ENCODE measurements around the gene NOA1. TPM values are rescaled to one million over a fixed set of nuclear protein-coding genes. Genes with fewer than 3 reads are reported as not detected.

NOA1 gene
- 9.5 TPM for total RNA-seq

DNA sequence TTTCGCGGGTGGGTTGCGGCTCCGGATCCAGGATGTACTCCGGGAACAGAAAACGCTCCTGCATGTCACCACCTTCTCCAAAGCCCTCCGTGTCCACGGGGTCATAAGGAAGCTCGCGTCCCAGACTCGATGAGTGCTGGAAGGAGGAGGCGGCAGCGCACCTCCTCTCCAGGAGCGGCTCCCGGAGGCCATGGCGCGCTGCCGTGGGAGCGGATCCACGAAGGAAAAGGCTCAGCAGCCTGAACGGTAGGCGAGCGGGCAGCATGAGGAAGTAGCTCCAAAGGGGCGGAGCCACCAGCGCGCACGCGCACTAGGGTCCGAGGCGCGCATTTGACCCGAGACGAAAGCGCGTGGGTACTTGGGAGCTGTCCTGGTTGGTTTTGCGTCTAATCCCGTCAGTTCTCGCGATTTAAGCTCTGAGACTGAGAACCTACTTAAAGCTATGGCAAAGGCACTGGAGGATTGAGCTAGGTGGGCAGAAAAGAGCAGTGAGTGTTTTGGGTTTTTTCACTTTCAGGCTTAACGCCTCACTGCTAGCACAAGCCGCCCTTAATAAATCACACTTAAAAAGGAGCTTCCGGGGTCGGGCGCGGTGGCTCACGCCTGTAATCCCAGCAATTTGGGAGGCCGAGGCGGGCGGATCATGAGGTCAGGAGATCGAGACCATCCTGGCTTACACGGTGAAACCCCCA, at the start of gene NOA1:
NOA1 (minus strand) TSS at position 286 of the 692 bp plus-strand sequence; CDS start at position 265, 21 bp downstream.
- intact Hi-C loops (cut with DNase I) = no loop called here
- peak; percentile 98 for DNase-seq (ENCODE audit: low spot score)

DNA sequence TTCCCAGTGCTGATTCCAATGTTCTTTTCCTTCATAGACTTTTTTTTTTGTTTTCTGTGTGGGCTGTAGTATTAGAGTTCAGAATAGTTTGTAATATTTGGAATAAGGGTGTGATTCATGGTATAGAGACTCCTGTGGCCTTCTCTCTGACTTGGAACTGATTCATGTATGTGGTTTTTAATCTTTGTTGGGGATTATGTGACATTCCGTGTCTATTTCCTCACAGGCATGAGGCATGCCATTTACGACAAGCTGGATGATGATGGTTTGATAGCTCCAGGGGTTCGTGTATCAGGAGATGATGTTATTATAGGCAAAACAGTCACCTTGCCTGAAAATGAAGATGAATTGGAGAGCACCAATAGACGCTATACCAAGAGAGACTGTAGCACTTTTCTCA, 45.7 kb upstream of the NOA1 start:
- ATAC-seq (no peak), DNase-seq (ENCODE audit: low spot score) (no peak)
- intact Hi-C loops (cut with DNase I) = no loop called here

More for the DNA sequence above, at the start of gene NOA1:
- ATAC-seq = peak; percentile 97

DNA sequence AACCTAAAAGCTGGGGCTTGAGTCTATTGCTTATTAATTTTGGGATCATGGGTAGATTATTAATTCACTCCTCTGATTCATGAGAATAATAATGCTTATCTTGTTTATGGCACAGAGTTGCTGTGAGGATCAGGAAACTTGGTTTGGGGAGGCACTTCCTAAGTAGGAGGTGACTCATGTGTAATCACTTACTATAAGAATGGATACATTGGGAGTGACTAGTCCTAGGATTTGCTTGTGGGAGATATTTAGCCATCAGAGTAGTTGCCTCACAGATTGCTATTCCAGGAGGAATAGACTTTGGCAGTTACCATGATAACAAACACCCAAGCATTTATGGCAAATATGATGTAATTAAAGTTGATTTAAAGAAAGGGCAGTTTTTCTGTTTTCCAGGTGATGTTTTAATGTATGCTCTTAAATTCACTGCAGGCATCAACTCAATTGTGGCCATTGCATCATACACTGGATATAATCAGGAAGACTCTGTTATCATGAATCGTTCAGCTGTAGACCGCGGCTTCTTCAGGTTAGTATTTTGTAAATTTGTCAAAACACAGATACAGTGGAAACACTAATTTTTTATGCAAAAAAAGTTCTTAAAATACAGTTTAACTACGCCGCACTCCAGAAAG, 43.2 kb upstream of the NOA1 start:
- ATAC-seq (no peak), DNase-seq (ENCODE audit: low spot score) (no peak)
- intact Hi-C loops (cut with DNase I) = no loop called here

DNA sequence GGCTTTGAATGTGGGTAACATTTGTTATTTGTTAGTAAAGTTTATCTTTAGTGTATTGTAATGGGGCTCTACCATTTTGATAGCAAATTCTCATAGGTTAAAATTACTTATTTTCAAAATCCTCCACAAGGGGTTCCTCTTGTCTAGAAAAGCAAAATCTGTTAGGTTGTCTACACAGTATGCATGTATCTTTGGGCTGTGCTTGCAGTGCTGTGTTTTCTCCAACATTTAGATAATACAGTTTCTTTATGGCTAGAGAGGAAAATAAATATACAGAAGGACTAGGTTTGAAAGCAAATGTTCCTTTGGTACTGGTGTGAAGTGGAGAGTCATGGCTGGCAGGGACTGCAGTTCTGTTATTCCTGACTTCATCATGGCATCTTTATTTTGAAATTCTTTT, 41.6 kb upstream of the NOA1 start:
- ATAC-seq (peak; percentile 44), DNase-seq (ENCODE audit: low spot score) (no peak)
- intact Hi-C loops (cut with DNase I) = no loop called here

DNA sequence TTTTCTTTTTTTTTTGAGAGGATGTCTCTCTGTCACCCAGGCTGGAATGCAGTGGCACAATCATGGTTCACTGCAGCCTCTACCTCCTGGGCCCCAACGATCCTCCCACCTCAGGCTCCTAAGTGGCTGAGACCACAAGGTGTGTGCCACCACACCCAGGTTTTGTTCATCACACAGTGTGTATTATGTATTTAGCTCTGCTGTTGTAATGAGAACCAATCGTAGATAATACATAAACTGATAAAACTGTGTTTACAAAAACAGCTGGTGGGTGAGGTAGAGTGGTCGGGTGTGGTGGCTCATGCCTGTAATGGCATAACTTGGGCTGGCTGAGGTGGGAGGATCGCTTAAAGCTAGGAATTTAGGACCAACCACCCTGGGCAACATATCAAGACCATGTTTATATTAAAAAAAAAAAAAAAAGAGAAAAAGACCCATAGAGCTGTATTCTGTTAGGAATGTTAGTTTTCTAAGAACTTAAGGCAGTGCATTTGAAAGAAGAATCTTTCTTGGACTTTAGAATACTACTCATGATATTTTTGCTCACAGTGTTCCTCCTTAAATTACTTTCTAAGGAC, 36.2 kb upstream of the NOA1 start:
- intact Hi-C loops (cut with DNase I) = no loop called here
- no peak for DNase-seq (ENCODE audit: low spot score)
- ATAC-seq = no peak

DNA sequence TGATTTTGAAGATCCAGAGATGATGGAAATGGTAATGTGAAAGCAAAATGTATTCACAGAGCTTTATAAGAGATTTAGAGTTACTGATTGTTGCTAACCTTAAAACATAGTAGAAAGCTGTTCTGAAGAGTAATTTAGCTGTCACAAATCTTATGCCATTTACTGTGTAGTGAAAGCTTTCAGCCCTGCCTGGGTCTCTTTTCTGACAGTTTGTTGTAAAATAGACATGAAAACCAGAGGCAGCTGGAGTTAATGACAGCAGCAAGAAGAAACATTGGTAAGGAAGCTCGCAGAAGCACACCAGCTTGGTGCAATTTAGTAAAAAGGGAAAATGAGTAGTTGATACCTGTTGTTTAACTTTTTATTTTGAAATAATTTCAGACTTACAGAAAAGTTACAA, 22.3 kb upstream of the NOA1 start:
- intact Hi-C loops (cut with DNase I) = no loop called here
- DNase-seq (ENCODE audit: low spot score) (no peak), ATAC-seq (no peak)

DNA sequence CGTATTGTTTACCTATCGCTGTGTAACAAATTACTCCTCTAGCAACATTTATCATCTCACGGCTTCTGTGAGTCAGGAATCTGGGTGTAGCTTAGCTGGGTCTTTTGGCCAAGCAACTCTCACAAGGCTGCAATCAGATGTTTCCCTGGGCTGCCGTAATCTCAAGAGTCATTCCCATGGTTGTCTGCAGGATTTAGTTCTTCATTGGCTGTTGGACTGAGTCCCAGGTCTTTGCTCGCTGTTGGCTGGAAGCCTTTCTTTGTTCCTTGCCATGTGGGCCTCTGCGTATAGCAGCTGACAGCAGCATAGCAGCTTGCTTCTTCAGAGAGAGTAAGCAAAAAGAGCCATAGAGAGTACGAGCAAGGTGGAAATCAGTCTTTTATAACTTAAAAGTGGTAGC, 18.1 kb upstream of the NOA1 start:
- DNase-seq (ENCODE audit: low spot score) = peak; percentile 70
- peak; percentile 96 for ATAC-seq
- intact Hi-C loops (cut with DNase I) = no loop called here

DNA sequence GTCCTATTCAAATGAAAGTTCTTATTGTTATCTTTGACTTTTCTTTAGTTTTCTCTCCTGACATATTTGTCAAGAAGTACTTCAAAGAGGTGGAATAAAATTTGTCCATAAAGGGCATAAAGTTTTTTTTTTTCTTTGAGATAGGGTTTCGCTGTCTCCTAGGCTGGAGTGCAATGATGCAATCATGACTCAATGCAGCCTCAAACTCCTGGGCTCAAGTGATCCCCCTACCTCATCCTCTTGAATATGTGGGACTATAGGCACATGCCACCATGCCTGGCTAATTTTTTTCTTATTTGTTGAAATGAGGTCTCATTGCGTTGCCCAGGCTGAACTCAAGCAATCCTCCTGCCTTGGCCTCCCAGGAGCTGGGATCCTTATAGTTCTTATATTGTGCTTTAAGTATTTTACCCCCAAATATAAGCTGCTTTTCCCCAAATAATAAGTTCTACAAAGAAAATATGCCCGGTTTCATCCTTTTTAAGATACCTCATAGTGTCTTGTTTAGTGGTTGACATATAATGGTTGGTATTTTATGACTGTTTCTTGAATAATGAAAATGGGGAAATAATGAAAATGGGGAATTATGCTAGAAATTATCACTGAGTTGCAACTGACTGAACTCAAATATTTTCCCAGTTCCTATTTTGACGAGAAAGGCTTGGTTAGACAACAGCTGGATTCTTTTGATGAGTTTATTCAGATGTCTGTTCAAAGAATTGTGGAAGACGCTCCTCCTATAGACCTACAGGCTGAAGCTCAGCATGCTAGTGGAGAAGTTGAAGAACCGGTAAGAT, 12.9 kb upstream of the NOA1 start:
- intact Hi-C loops (cut with DNase I) = no loop called here
- no peak for ATAC-seq
- no peak for DNase-seq (ENCODE audit: low spot score)

DNA sequence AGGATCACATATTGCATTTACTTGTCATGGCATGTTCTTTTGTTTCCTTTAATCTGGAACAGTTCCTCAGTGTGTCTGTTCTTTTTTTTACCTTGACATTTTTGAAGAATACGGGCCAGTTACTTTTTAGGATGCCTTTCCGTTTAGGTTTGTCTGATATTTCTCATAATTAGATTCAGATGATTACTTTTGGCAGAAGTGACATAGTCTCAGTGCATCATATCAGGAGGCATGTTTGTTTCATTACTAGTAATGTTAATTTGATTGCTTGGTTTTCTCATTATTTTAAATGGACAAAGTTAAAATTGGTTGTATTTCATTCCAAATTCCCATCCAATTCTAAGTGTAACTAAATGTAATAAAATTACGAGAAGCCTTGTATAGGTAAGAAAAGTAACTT, 9.5 kb upstream of the NOA1 start:
- DNase-seq (ENCODE audit: low spot score) = no peak
- ATAC-seq = no peak
- intact Hi-C loops (cut with DNase I) = no loop called here

DNA sequence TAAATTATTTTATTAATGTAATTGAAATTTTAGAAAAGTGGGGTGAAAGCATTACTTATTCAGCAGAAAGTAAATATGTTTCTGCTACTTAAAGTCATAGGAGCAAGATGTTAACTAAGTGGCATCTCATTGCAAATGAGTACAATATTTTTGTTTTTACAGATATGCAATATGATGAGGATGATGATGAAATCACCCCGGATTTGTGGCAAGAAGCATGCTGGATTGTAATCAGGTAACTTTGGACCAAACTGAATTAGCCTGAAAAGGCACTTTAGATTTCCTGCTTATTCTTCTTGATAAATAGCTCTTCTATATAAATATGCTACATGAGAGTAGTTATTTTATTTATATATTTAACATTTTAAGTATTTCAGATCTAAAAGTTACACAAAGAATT, 8.8 kb upstream of the NOA1 start:
- DNase-seq (ENCODE audit: low spot score) = no peak
- no peak for ATAC-seq
- intact Hi-C loops (cut with DNase I) = no loop called here

DNA sequence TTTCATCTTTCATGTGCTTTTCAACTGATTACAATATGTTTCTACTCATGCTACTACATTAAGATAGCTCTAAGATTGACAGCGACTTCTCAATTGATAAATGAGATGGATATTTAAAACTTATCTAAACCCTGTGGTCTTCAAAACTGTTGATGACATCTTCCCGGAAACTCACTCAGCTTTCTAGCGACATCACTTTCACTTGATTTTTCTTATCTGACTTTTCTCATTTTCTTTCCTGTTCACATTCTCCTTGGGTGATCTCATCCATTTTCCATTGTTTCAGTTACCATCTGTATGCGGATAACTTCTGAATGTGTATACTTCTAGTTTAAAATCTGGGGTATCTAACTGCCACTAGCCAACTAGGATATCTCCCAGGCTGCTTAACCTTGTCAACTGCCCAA, 4.4 kb upstream of the NOA1 start:
- intact Hi-C loops (cut with DNase I) = no loop called here
- DNase-seq (ENCODE audit: low spot score) (no peak), ATAC-seq (no peak)

DNA sequence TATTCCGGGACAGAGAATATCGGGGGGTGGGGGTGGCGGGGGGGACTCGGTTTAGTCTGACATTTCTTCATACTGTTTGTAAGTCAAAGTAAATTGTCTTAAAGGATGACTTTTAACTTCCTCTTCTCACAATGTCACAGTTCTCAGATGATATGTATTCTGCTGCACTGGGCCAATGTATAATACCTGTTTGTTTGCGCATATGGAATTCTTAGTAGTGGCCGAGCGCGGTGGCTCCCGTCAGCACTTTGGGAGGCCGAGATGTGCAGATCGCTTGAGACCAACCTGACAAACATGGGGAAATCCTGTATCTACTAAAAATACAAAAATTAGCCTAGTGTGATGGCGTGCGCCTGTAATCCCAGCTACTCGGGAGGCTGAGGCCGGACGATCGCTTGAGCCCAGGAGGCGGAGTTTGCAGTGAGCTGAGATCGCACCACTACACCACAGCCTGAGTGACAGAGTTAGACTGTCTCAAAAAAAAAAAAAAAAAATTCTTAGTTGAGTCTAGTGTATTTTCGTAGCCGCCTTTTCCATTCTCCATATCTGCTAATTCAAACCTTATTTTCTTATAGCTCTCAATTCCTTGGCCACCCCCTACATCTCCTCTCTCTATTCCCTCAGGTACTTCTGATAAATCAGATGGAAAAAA, 2.1 kb upstream of the NOA1 start:
- intact Hi-C loops (cut with DNase I) = no loop called here
- DNase-seq (ENCODE audit: low spot score) (no peak), ATAC-seq (no peak)

DNA sequence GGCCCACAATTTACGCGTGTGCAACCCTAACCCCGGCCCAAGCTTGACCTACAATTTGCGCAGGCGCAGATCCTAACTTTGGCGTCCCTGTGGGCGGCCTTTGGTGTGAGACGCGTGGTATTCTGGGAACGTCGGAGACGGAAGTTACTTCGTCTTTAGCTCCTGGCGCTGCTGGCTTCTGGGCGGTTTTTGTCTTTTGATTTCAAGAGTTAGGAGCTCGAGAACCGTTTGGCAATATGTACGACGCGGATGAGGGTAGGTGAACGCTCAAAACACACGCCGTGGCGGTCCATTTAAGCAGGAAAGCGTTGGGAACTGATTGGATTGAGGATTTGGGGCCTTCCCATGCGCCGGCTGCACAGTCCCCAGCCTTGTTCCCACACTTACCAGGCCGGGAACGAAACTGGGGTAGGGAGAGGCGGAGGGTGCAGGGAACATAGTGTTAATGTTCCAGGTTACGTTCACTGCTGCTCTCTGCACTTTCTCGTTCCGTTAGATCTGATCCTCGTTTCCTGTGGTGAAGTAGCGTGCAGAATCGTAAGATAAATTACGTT, 1.4 kb upstream of the NOA1 start, which contains the start of gene POLR2B:
POLR2B (plus strand) TSS at position 147 of the 554 bp plus-strand sequence; CDS start at position 237, 90 bp downstream.
- ATAC-seq = peak; percentile 94
- intact Hi-C loops (cut with DNase I) = no loop called here
- peak; percentile 96 for DNase-seq (ENCODE audit: low spot score)

DNA sequence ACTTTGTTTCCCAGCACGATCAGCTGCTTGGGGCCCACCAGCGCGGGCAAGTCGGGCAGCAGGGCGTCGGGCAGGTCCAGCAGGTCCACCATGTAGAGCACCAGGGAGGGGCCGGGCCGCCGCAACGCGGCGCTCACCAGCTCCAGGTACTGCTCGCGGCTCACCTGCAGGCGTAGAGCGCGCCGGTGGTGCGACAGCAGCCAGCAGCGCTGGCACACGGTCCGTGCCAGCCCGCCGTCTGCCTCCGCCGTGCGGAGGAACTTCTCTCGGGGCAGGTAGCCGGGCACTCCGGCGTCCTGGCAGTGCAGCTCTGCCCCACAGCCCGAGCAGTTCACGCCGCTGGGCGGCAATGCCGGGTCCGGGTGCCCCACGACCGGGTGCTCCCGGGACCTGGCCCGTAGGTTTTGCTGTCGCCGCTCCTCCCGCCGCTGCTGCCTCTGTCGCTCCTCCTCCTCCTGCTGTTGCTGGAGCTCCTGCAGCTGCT, 527 bp downstream of the NOA1 start:
- intact Hi-C loops (cut with DNase I) = no loop called here
- DNase-seq (ENCODE audit: low spot score) = no peak
- peak; percentile 26 for ATAC-seq

DNA sequence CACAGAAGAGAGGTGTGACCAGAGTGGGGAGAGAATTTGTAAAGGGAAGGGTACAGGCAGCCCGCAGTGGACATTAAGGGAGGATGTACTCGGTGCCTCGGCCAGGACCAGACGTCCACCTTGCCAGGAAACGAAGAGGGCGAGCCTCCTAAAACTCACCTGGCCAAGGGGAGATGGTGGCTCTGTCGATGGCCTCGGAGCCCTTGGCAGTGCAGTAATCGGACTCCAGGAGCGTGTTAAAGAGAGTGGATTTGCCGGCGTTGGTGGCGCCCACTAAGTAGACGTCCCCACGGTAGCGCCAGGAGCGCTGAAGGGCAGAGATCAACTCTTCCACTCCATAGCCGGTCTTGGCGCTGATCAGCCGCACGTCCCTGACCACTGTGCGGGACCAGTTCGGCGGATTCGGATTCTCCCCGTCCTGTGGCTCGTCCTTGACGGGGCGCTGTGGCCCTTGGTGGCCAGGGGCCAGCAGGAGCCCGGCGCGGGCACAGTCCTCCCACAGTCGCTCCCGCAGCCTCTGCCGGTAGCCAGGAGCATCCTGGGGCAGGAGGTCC, 1.0 kb downstream of the NOA1 start:
- ATAC-seq (no peak), DNase-seq (ENCODE audit: low spot score) (no peak)
- intact Hi-C loops (cut with DNase I) = no loop called here

DNA sequence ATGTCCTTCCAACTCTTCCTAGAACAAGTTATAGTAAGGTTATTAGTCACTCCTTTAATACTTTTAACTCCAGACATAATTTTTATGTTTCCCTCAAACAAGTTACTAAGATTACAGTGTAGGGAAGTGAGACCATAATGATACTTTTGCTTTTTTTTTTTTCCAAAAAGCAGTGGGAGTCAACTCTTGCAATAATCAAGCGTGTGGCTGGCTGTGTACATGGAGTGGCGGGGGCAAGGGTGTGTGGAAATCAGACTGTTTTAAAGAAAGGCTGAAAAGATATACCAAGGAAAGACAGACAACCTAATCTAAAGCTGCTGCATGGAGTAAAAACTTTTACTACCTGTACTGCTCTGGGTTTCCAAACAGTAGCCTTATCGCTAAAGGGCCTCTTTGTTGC, 4.1 kb downstream of the NOA1 start:
- ATAC-seq (no peak), DNase-seq (ENCODE audit: low spot score) (no peak)
- intact Hi-C loops (cut with DNase I) = no loop called here

DNA sequence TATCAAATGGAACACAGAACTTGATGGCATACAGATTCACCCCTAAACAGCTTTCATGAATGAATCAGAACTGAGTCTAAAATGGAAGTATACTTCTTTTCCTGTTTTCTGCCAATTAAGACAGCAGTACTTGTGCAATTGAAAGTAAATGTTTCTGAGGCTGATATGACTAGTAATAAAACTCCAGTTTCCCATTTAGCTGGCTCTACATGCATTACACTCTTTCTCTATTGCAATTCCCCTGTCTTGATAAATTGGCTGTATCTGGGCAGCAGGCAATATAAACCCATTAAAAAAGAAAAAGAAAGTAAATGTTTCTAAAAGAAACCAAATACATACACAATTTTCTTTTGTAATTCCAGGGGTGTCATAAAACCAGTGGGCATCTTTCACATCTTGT, 4.6 kb downstream of the NOA1 start:
- DNase-seq (ENCODE audit: low spot score) (no peak), ATAC-seq (no peak)
- intact Hi-C loops (cut with DNase I) = no loop called here

DNA sequence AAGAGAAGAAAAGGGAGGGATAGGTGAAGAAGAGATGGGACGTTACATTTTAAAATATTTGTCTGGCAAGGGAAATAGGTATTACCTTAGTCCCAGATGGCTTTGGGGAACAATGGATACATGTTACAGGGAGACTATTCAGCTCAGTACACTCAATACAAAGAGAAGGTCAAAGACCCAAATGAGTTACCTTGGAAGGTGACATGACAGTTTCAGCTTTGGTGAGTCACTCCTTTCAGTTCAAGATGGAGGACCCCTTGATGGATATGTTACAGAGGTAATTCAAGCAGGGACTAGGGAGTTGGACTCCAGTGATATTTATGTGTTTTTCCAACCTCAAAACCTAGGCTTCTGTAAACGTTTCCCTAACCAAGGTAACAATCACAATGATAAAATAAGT, 5.0 kb downstream of the NOA1 start:
- ATAC-seq = no peak
- intact Hi-C loops (cut with DNase I) = no loop called here

DNA sequence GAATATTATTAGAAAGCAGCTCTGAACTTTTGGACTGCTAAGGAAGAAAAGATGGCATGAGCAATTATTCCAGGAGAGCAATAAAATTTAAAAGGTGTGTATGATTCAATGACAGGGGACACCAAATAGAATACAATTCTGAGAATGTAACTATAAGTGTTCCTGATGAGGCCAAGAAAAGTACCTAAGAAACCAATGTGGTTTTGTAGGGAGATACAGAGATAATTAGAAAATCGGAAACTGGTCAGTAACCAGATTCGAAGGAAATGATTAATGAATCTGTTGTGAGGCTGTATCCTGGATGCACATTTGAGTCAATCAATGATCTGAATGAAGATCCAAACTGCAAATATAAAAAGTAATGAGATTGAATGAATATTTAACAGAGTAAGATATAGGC, 6.0 kb downstream of the NOA1 start:
- DNase-seq (ENCODE audit: low spot score) (no peak), ATAC-seq (no peak)
- intact Hi-C loops (cut with DNase I) = no loop called here

More for the DNA sequence above, 5.0 kb downstream of the NOA1 start:
- DNase-seq (ENCODE audit: low spot score) = no peak

All from sciatic nerve (tissue), 2 donors.